Measurements from ENCODE around the gene GIGYF2. TPM values are rescaled to one million over a fixed set of nuclear protein-coding genes. Genes with fewer than 3 reads are reported as not detected.
"Not testable (repeated sequence)": the region's sequence is repeated elsewhere in the genome, so short reads cannot be mapped to it uniquely, and the experiment has no call there.

The GIGYF2 gene
- total RNA-seq, 1 experiment from 2014 or later: 68.3 TPM

DNA sequence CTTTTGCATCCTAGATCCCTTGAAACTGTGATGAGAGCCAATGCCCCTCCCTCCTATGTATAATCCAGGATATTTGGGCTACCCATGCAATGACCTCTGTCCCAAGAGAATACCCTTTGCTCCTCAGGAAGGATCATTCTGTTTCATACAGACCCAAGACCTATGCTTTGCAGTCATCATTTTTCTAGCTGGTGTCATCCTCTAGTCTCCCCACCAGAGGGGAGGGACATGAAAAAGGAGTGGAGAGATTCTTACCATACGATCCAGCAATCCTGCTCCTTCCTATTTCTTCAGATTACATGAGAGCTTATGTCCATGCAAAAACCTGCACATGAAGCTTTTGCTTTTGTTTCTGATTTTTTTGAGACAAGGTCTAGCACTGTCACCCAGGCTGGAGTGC lies 13.8 kb upstream of the GIGYF2 start:
- ATAC-seq: no peak
- CTCF ChIA-PET: interaction anchor here (1.2 kb wide), 1 partner anchor 72 kb away, joined by 4 read pairs; no protein-coding TSS in a partner anchor
- intact Hi-C loops (cut with micrococcal nuclease; ENCODE audit: unreplicated experiment) (no loop called here), in situ Hi-C loops (cut with HindIII; ENCODE audit: low pct_unique_long_range_greater_than_20kb, low sequenced_read_pairs) (no loop called here)
- TF ChIP-seq, protein P1, sequence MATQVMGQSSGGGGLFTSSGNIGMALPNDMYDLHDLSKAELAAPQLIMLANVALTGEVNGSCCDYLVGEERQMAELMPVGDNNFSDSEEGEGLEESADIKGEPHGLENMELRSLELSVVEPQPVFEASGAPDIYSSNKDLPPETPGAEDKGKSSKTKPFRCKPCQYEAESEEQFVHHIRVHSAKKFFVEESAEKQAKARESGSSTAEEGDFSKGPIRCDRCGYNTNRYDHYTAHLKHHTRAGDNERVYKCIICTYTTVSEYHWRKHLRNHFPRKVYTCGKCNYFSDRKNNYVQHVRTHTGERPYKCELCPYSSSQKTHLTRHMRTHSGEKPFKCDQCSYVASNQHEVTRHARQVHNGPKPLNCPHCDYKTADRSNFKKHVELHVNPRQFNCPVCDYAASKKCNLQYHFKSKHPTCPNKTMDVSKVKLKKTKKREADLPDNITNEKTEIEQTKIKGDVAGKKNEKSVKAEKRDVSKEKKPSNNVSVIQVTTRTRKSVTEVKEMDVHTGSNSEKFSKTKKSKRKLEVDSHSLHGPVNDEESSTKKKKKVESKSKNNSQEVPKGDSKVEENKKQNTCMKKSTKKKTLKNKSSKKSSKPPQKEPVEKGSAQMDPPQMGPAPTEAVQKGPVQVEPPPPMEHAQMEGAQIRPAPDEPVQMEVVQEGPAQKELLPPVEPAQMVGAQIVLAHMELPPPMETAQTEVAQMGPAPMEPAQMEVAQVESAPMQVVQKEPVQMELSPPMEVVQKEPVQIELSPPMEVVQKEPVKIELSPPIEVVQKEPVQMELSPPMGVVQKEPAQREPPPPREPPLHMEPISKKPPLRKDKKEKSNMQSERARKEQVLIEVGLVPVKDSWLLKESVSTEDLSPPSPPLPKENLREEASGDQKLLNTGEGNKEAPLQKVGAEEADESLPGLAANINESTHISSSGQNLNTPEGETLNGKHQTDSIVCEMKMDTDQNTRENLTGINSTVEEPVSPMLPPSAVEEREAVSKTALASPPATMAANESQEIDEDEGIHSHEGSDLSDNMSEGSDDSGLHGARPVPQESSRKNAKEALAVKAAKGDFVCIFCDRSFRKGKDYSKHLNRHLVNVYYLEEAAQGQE (IDR thresholded peaks at IDR 0.05; ENCODE audit: insufficient read depth in 1 of 2, low read depth in 2 of 2, low read length in 1 of 2): no peak
- no peak for TF ChIP-seq TCF7L2 (IDR thresholded peaks at IDR 0.05; ENCODE audit: low read depth, low read length)
- no peak for TF ChIP-seq SIN3A (IDR thresholded peaks at IDR 0.05; ENCODE audit: borderline replicate concordance, insufficient read depth, low read depth, low read length)
- TF ChIP-seq POLR2AphosphoS5 (IDR thresholded peaks at IDR 0.05; ENCODE audit: low read depth, low read length): no peak
- TF ChIP-seq CTCF (IDR thresholded peaks at IDR 0.05): no peak
- Histone ChIP-seq H3K36me3 (ENCODE audit: control insufficient read depth, insufficient read depth, low read length) (no peaks in the 10 kb centered on the region), H3K27ac (ENCODE audit: low read length) (no peak overlapping the region), H3K4me3 (ENCODE audit: low read depth in 2 of 2, low read length in 2 of 2) (no peak overlapping the region), H3K4me1 (ENCODE audit: control insufficient read depth, insufficient read depth, low read length) (no peaks in the 10 kb centered on the region), H3K9me3 (ENCODE audit: control insufficient read depth, insufficient read depth, low read depth, low read length) (no peaks in the 10 kb centered on the region), H3K27me3 (ENCODE audit: control insufficient read depth, insufficient read depth, low read length) (no peaks in the 10 kb centered on the region)
- no TSS peak for BruUV-seq (replicated peaks)
- POLR2A ChIA-PET: interaction anchor here (0.6 kb wide), 1 partner anchor 32 kb away, joined by 3 read pairs; no protein-coding TSS in a partner anchor
- no peak for DNase-seq (ENCODE audit: low read depth, low spot score)

DNA sequence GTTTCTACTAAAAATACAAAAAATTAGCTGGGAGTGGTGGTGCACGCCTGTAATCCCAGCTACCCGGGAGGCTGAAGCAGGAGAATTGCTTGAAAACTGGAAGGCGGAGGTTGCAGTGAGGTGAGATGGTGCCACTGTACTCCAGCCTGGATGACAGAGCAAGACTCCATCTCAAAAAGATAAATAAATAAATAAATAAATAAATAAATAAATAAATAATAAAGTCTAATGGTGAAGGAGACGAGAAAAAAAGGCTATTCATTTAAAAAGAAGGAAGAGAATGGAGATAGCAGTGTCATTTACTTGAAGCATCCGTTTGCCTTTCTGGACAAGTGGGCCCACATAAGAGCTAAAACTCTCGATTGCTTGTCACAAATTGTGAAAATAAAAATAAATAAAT lies 11.7 kb upstream of the GIGYF2 start:
- H3K27ac ChIP-seq (ENCODE audit: low read length); intact Hi-C loops (cut with micrococcal nuclease; ENCODE audit: unreplicated experiment); ATAC-seq; H3K9me3 ChIP-seq (ENCODE audit: control insufficient read depth, insufficient read depth, low read depth, low read length); in situ Hi-C loops (cut with HindIII; ENCODE audit: low pct_unique_long_range_greater_than_20kb, low sequenced_read_pairs); BruUV-seq (replicated peaks); DNase-seq (ENCODE audit: low read depth, low spot score); H3K36me3 ChIP-seq (ENCODE audit: control insufficient read depth, insufficient read depth, low read length); H3K4me1 ChIP-seq (ENCODE audit: control insufficient read depth, insufficient read depth, low read length); H3K4me3 ChIP-seq (ENCODE audit: low read depth in 2 of 2, low read length in 2 of 2); H3K27me3 ChIP-seq (ENCODE audit: control insufficient read depth, insufficient read depth, low read length); CTCF ChIA-PET: not testable (repeated sequence)
- POLR2A ChIA-PET: interaction anchor here (0.6 kb wide), 1 partner anchor 21 kb away, joined by 9 read pairs; no protein-coding TSS in a partner anchor

DNA sequence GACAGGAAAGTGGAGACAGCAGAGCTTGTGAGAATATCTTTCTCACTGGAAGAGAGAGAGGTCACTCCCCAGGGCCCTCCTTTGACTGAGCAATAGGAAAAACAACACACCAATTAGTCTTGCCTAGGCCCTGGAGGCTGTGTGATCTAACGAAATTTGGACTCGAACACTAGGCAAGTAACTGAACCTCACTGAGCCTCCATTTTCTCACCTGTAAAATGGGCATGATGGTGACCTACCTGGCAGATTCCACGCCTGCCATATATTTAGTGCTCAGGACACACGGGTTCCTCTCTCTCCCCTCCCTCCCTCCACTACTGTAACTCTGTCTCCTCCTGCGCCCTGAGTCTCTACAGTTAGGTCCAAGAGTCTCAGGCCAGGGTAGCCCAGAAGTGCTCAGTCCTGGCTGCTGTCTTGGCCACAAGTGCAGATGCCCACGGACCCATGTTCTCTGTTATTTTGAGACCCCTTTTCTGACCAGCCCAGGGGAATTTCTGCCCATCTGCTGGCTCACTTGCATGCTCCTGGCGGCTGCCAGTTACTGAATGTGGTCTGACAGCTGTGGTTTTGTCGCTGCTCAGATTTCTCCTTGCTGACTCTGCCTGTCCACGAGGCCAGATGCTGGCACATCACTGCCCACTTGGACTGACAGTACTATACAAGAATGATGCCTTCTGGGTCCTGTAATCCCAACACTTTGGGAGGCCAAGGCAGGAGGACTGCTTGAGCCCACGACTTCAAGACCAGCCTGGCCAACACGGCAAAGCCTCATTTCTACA lies 9.6 kb upstream of the GIGYF2 start:
- Histone ChIP-seq H3K4me1 (ENCODE audit: control insufficient read depth, insufficient read depth, low read length) (no peaks in the 10 kb centered on the region), H3K9me3 (ENCODE audit: control insufficient read depth, insufficient read depth, low read depth, low read length) (no peaks in the 10 kb centered on the region), H3K4me3 (ENCODE audit: low read depth in 2 of 2, low read length in 2 of 2) (no peak overlapping the region), H3K27ac (ENCODE audit: low read length) (no peak overlapping the region), H3K36me3 (ENCODE audit: control insufficient read depth, insufficient read depth, low read length) (no peaks in the 10 kb centered on the region), H3K27me3 (ENCODE audit: control insufficient read depth, insufficient read depth, low read length) (no peaks in the 10 kb centered on the region)
- CTCF ChIA-PET: interaction anchor here (0.6 kb wide), 1 partner anchor 82 kb away, joined by 13 read pairs; no protein-coding TSS in a partner anchor
- no peak for ATAC-seq
- TF ChIP-seq, protein P1 (IDR thresholded peaks at IDR 0.05; ENCODE audit: insufficient read depth in 1 of 2, low read depth in 2 of 2, low read length in 1 of 2): no peak
- TF ChIP-seq SIN3A (IDR thresholded peaks at IDR 0.05; ENCODE audit: borderline replicate concordance, insufficient read depth, low read depth, low read length) (no peak), POLR2AphosphoS5 (IDR thresholded peaks at IDR 0.05; ENCODE audit: low read depth, low read length) (no peak), CTCF (IDR thresholded peaks at IDR 0.05) (no peak), TCF7L2 (IDR thresholded peaks at IDR 0.05; ENCODE audit: low read depth, low read length) (no peak)
- POLR2A ChIA-PET: no interaction called here
- intact Hi-C loops (cut with micrococcal nuclease; ENCODE audit: unreplicated experiment) (no loop called here), in situ Hi-C loops (cut with HindIII; ENCODE audit: low pct_unique_long_range_greater_than_20kb, low sequenced_read_pairs) (no loop called here)
- no peak for DNase-seq (ENCODE audit: low read depth, low spot score)
- BruUV-seq (replicated peaks): no TSS peak
